ENCODE results near the gene RAB5IF. TPM values are rescaled to one million over a fixed set of nuclear protein-coding genes. Genes with fewer than 3 reads are reported as not detected.

RAB5IF gene
- total and polyA plus RNA-seq, 10 of the 15 experiments (the other 5 are each of a cell fraction or from before 2014, with no cell fraction given) = 19.4 to 246 (median 92.0) TPM

GRCh38 chr20:36632487-36633284 is 27.1 kb downstream of the RAB5IF start (continued):
- TF ChIP-seq E4F1 (IDR thresholded peaks at IDR 0.05; ENCODE audit: borderline replicate concordance, partially characterized antibody) = no peak

GRCh38 chr20:36633285-36633772 is 27.8 kb downstream of the RAB5IF start:
- Histone ChIP-seq H3K4me2 (ENCODE audit: control insufficient read depth, insufficient read depth) (no peak overlapping the region), H3K4me1 (ENCODE audit: control insufficient read depth, insufficient read depth, low read length) (peaks cover 12% of the 10 kb centered on the region), H3K36me3 (ENCODE audit: control insufficient read depth in 2 of 2, insufficient read depth in 2 of 2, low read length in 1 of 2) (no peaks in the 10 kb centered on the region), H2AFZ (ENCODE audit: control insufficient read depth, low read depth, low read length) (no peak overlapping the region), H3K79me2 (ENCODE audit: control insufficient read depth, insufficient read depth, low read length) (no peaks in the 10 kb centered on the region), H4K20me1 (ENCODE audit: control insufficient read depth, insufficient read depth) (no peaks in the 10 kb centered on the region), H3K4me3 (no peak overlapping the region), H3K27ac (ENCODE audit: control insufficient read depth, insufficient read depth) (no peak overlapping the region), H3K27me3 (replicated peaks in 1 of 2; ENCODE audit: control insufficient read depth in 2 of 2, insufficient read depth in 2 of 2, low read length in 1 of 2) (no peaks in the 10 kb centered on the region), H3K9ac (ENCODE audit: control insufficient read depth, insufficient read depth, low read length) (no peak overlapping the region), H3K9me3 (replicated peaks; ENCODE audit: control insufficient read depth, insufficient read depth, low read length) (no peaks in the 10 kb centered on the region)
- BruUV-seq (replicated peaks) = no TSS peak
- DNase-seq (ENCODE audit: low read depth, low spot score) = no peak
- TF ChIP-seq FOS (IDR thresholded peaks at IDR 0.05; ENCODE audit: borderline replicate concordance, extremely low read depth, insufficient read length) = no peak
- no peak for TF ChIP-seq CHD4 (IDR thresholded peaks at IDR 0.05)
- TF ChIP-seq KAT2A (conservative IDR thresholded peaks at IDR 0.05; ENCODE audit: control insufficient read depth, low read depth, low read length) = no peak
- no peak for TF ChIP-seq RB1 (IDR thresholded peaks at IDR 0.05; ENCODE audit: borderline replicate concordance)
- TF ChIP-seq IRF5 (IDR thresholded peaks at IDR 0.05; ENCODE audit: borderline replicate concordance) = no peak
- TF ChIP-seq ETV6 (conservative IDR thresholded peaks at IDR 0.05 in 1 of 2, IDR thresholded peaks at IDR 0.05 in 1 of 2; ENCODE audit: borderline replicate concordance in 1 of 2, low read depth in 1 of 2) = no peak
- RAD21 ChIA-PET (ENCODE audit: unreplicated experiment) = no interaction called here
- whole genome bisulfite sequencing (ENCODE audit: insufficient coverage, insufficient replicate concordance, low lambda C conversion rate, missing lambda C conversion rate) = 50% methylated on average over 9 of the region's 9 CpGs
- SMC1A ChIA-PET (ENCODE audit: uncharacterized antibody, unreplicated experiment) = interaction anchor here (1.4 kb wide), 1 partner anchor 45 kb away, joined by 3 read pairs; no protein-coding TSS in a partner anchor
- CTCF ChIA-PET = interaction anchor here (1.4 to 1.7 kb wide), 2 partner anchors 20 to 175 kb away, joined by 3 to 5 read pairs; no protein-coding TSS in a partner anchor
- intact Hi-C loops (cut with micrococcal nuclease; ENCODE audit: unreplicated experiment) (no loop called here), in situ Hi-C loops (cut with MboI) (no loop called here)
- FAIRE-seq = no peak
- POLR2A ChIA-PET = no interaction called here
- ATAC-seq = no peak

All from GM12878 (cell line).